Panc1 (cell line): ENCODE data around the gene ZNF407. TPM values are rescaled to one million over a fixed set of nuclear protein-coding genes. Genes with fewer than 3 reads are reported as not detected.

Experiments
- ATAC-seq: fragments of 200-7000 bp; cut with Tn5 transposase; 2 replicates; pipeline ENCODE4 v1.9.1; 2020; ENCODE audit warnings: mild to moderate bottlenecking, moderate library complexity
- BruUV-seq: library from RNA; stranded (reverse); fragments of 400-500 nt; replicated peaks from 2 replicates; lab custom pipeline; 2021; lab: Mats Ljungman, UMichigan
- CTCF ChIA-PET: fragments of 300-600 bp; sonication (Branson Sonifier 250); formaldehyde crosslinking; loops from one replicate; lab custom pipeline; 2022; ENCODE audit warnings: antibody characterized with exemption; lab: Charles Lee
- POLR2A ChIA-PET: fragments of 300-600 bp; sonication (Branson Sonifier 250); formaldehyde crosslinking; loops from one replicate; lab custom pipeline; 2022; ENCODE audit warnings: antibody characterized with exemption; lab: Charles Lee
- DNase-seq: peaks from one replicate; pipeline ENCODE4 v3.0.0-alpha.2; 2010; ENCODE audit warnings: low read depth, low spot score
- H3K27ac ChIP-seq: 2 replicates; pipeline ENCODE4 v1.5.1; 2011; ENCODE audit warnings: mild to moderate bottlenecking, low read length, inconsistent platforms
- H3K27me3 ChIP-seq: fragments of 200-500 bp; sonication (Bioruptor generic); 2 replicates; pipeline ENCODE4 v1.6.0; 2014; ENCODE audit warnings: low read length, inconsistent platforms; ENCODE audit not compliant: control insufficient read depth, insufficient read depth
- H3K36me3 ChIP-seq: fragments of 200-500 bp; sonication (Bioruptor generic); 2 replicates; pipeline ENCODE4 v1.5.1; 2014; ENCODE audit warnings: inconsistent platforms, mild to moderate bottlenecking, low read length, moderate library complexity; ENCODE audit not compliant: control insufficient read depth, insufficient read depth
- H3K4me1 ChIP-seq: 2 replicates; pipeline ENCODE4 v1.5.1; 2011; ENCODE audit warnings: inconsistent platforms, mild to moderate bottlenecking, low read length, moderate library complexity; ENCODE audit not compliant: control insufficient read depth, insufficient read depth
- H3K4me3 ChIP-seq, 2 experiments: 2 replicates each; pipeline ENCODE4 v1.5.1; 2011 to 2012; ENCODE audit warnings: low read depth in 2 of 2, low read length in 2 of 2, mild to moderate bottlenecking in 2 of 2, inconsistent platforms in 1 of 2, moderate library complexity in 1 of 2
- H3K9me3 ChIP-seq: fragments of 200-500 bp; sonication (Bioruptor generic); 2 replicates; pipeline ENCODE4 v1.5.1; 2014; ENCODE audit warnings: low read depth, mild to moderate bottlenecking, inconsistent platforms, low read length, moderate library complexity; ENCODE audit not compliant: control insufficient read depth, insufficient read depth
- CTCF ChIP-seq: fragments of 450-650 bp; IDR thresholded peaks from 2 replicates; pipeline ENCODE4 v1.5.1; 2017; ENCODE audit warnings: mild to moderate bottlenecking
- POLR2AphosphoS5 ChIP-seq: IDR thresholded peaks from 2 replicates; pipeline ENCODE4 v1.6.1; 2012; ENCODE audit warnings: mild to moderate bottlenecking, low read depth, low read length, moderate library complexity
- SIN3A ChIP-seq: IDR thresholded peaks from 2 replicates; pipeline ENCODE4 v1.6.1; 2012; ENCODE audit warnings: low read depth, mild to moderate bottlenecking, low read length, moderate library complexity, borderline replicate concordance; ENCODE audit not compliant: insufficient read depth
- TCF7L2 ChIP-seq: IDR thresholded peaks from 2 replicates; pipeline ENCODE4 v1.6.1; 2011; ENCODE audit warnings: mild to moderate bottlenecking, low read depth, low read length, inconsistent platforms
- in situ Hi-C: cut with HindIII; loops from 2 replicates; pipeline ENCODE4 v1.10.0; 2016; ENCODE audit warnings: low sequenced_read_pairs, low pct_unique_long_range_greater_than_20kb
- intact Hi-C: fragments of 100-400 bp; cut with micrococcal nuclease; formaldehyde crosslinking; loops from one replicate; pipeline ENCODE4 v1.10.0; 2022; ENCODE audit not compliant: unreplicated experiment
- total RNA-seq: library from RNA; stranded (reverse); gene quantifications from one replicate; pipeline ENCODE4 v1.2.1, GENCODE V29; 2021; ENCODE audit not compliant: unreplicated experiment
- TF ChIP-seq, protein P1 (sequence below), 2 experiments: IDR thresholded peaks; 2 replicates each; pipeline ENCODE4 v1.6.1; 2011 to 2012; ENCODE audit warnings: low read depth in 2 of 2, control low read depth in 1 of 2, low read length in 1 of 2, mild to moderate bottlenecking in 1 of 2, moderate library complexity in 1 of 2; ENCODE audit not compliant: insufficient read depth in 1 of 2

The ZNF407 gene
- total RNA-seq, 1 experiment from 2014 or later = 16.8 TPM

- ChIA-PET CTCF (no interaction called here), POLR2A (no interaction called here)
- no peak overlapping the region for H3K27ac ChIP-seq
- in situ Hi-C loops = no loop called here
- no TSS peak for BruUV-seq
- H3K36me3 ChIP-seq = no peaks in the 10 kb centered on the region
- no peaks in the 10 kb centered on the region for H3K27me3 ChIP-seq
- ATAC-seq (no peak), DNase-seq (no peak)
- peaks cover 9% of the 10 kb centered on the region; the same call in 1 of the 2 replicates for H3K9me3 ChIP-seq
- intact Hi-C loops = no loop called here
- peaks cover 2% of the 10 kb centered on the region; the same call in 1 of the 2 replicates for H3K4me1 ChIP-seq
- TF ChIP-seq TCF7L2 (no peak), SIN3A (no peak), POLR2AphosphoS5 (no peak)
- H3K4me3 ChIP-seq = no peak overlapping the region
Observed at GRCh38 chr18:74610860-74611259, 13.2 kb downstream of the ZNF407 start.

GRCh38 chr18:74611765-74612164, 14.1 kb downstream of the ZNF407 start:
- H3K27me3 ChIP-seq = no peaks in the 10 kb centered on the region

More at GRCh38 chr18:74611765-74612164, 14.1 kb downstream of the ZNF407 start:
- Histone ChIP-seq H3K4me3 (no peak overlapping the region), H3K27ac (no peak overlapping the region), H3K9me3 (peaks cover 9% of the 10 kb centered on the region; the same call in 1 of the 2 replicates), H3K4me1 (peaks cover 7% of the 10 kb centered on the region), H3K36me3 (no peaks in the 10 kb centered on the region)
- CTCF ChIA-PET = no interaction called here
- TF ChIP-seq POLR2AphosphoS5 (no peak), SIN3A (no peak), CTCF (no peak), TCF7L2 (no peak)
- TF ChIP-seq, protein P1, sequence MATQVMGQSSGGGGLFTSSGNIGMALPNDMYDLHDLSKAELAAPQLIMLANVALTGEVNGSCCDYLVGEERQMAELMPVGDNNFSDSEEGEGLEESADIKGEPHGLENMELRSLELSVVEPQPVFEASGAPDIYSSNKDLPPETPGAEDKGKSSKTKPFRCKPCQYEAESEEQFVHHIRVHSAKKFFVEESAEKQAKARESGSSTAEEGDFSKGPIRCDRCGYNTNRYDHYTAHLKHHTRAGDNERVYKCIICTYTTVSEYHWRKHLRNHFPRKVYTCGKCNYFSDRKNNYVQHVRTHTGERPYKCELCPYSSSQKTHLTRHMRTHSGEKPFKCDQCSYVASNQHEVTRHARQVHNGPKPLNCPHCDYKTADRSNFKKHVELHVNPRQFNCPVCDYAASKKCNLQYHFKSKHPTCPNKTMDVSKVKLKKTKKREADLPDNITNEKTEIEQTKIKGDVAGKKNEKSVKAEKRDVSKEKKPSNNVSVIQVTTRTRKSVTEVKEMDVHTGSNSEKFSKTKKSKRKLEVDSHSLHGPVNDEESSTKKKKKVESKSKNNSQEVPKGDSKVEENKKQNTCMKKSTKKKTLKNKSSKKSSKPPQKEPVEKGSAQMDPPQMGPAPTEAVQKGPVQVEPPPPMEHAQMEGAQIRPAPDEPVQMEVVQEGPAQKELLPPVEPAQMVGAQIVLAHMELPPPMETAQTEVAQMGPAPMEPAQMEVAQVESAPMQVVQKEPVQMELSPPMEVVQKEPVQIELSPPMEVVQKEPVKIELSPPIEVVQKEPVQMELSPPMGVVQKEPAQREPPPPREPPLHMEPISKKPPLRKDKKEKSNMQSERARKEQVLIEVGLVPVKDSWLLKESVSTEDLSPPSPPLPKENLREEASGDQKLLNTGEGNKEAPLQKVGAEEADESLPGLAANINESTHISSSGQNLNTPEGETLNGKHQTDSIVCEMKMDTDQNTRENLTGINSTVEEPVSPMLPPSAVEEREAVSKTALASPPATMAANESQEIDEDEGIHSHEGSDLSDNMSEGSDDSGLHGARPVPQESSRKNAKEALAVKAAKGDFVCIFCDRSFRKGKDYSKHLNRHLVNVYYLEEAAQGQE (IDR thresholded peaks at IDR 0.05; ENCODE audit: insufficient read depth in 1 of 2, low read depth in 2 of 2, low read length in 1 of 2) = no peak
- POLR2A ChIA-PET = no interaction called here
- in situ Hi-C loops = no loop called here
- ATAC-seq (no peak), DNase-seq (no peak)
- TSS peak; percentile 3 for BruUV-seq
- intact Hi-C loops = no loop called here
